Naive thymus-derived CD4-positive, alpha-beta T cell (primary cell): ENCODE measurements around the gene ARX. TPM values are rescaled to one million over a fixed set of nuclear protein-coding genes. Genes with fewer than 3 reads are reported as not detected.

Experiments
- ATAC-seq: fragments of 150-1000 bp; cut with Tn5 transposase; 2 replicates; pipeline ENCODE4 v1.10.0; 2021; ENCODE audit warnings: mild to moderate bottlenecking, moderate library complexity
- CTCF ChIA-PET: fragments of 350-600 bp; sonication (Branson Sonifier 250); formaldehyde crosslinking; loops from one replicate; lab custom pipeline; 2021; ENCODE audit warnings: antibody characterized with exemption; lab: Charles Lee
- POLR2A ChIA-PET: fragments of 350-600 bp; sonication (Branson Sonifier 250); formaldehyde crosslinking; loops from one replicate; lab custom pipeline; 2021; ENCODE audit warnings: antibody characterized with exemption, inconsistent platforms; lab: Charles Lee
- DNase-seq, 9 donors: peaks; one replicate each; pipeline versions ENCODE4 v3.0.0 to v3.0.0-alpha.2; 2020 to 2022; ENCODE audit warnings: mixed read lengths in 1 of 9
- H3K27ac ChIP-seq: one replicate; pipeline ENCODE4 v1.7.0; 2013; ENCODE audit warnings: mild to moderate bottlenecking, low read depth, low read length, moderate library complexity
- H3K27me3 ChIP-seq, 2 donors: one replicate each; pipeline ENCODE4 v1.7.0; 2013; ENCODE audit warnings: low read length in 2 of 2, mild to moderate bottlenecking in 2 of 2, moderate library complexity in 2 of 2; ENCODE audit not compliant: control insufficient read depth in 2 of 2, insufficient read depth in 2 of 2
- H3K36me3 ChIP-seq, 3 experiments: 1 replicate in 2 of 3; 2 replicates in 1 of 3; pipeline ENCODE4 v1.7.0; 2013; ENCODE audit warnings: low read length in 3 of 3, mild to moderate bottlenecking in 3 of 3, moderate library complexity in 1 of 3; ENCODE audit not compliant: insufficient read depth in 3 of 3, control insufficient read depth in 2 of 3
- H3K4me1 ChIP-seq, 2 donors: one replicate each; pipeline ENCODE4 v1.7.0; 2013; ENCODE audit warnings: low read length in 2 of 2, mild to moderate bottlenecking in 2 of 2, moderate library complexity in 1 of 2; ENCODE audit not compliant: control insufficient read depth in 2 of 2, insufficient read depth in 2 of 2
- H3K4me3 ChIP-seq: 2 replicates; pipeline ENCODE4 v1.7.0; 2013; ENCODE audit warnings: mild to moderate bottlenecking, low read length
- H3K9me3 ChIP-seq, 3 experiments: 1 replicate in 2 of 3; 2 replicates in 1 of 3; pipeline ENCODE4 v1.7.0; 2013; ENCODE audit warnings: low read length in 3 of 3; ENCODE audit not compliant: control insufficient read depth in 2 of 3
- H3K27ac Mint-ChIP-seq, 9 donors: one replicate each; pipeline ENCODE4 v1.8.0; 2020 to 2022; ENCODE audit warnings: mixed read lengths in 9 of 9, mild to moderate bottlenecking in 8 of 9, moderate library complexity in 5 of 9, inconsistent platforms in 2 of 9
- H3K27me3 Mint-ChIP-seq, 5 donors: one replicate each; pipeline ENCODE4 v1.8.0; 2021 to 2022; ENCODE audit warnings: mixed read lengths in 5 of 5, mild to moderate bottlenecking in 1 of 5
- H3K36me3 Mint-ChIP-seq, 5 donors: one replicate each; pipeline ENCODE4 v1.8.0; 2020 to 2022; ENCODE audit warnings: mixed read lengths in 5 of 5, mild to moderate bottlenecking in 3 of 5, inconsistent platforms in 1 of 5
- H3K4me1 Mint-ChIP-seq, 7 donors: one replicate each; pipeline ENCODE4 v1.8.0; 2020 to 2022; ENCODE audit warnings: mixed read lengths in 7 of 7, mild to moderate bottlenecking in 3 of 7, inconsistent platforms in 1 of 7
- H3K4me3 Mint-ChIP-seq, 10 donors: one replicate each; pipeline ENCODE4 v1.8.0; 2020 to 2022; ENCODE audit warnings: mild to moderate bottlenecking in 10 of 10, mixed read lengths in 10 of 10, moderate library complexity in 6 of 10, inconsistent platforms in 2 of 10
- H3K9me3 Mint-ChIP-seq, 11 donors: one replicate each; pipeline ENCODE4 v1.8.0; 2020 to 2022; ENCODE audit warnings: mixed read lengths in 11 of 11, mild to moderate bottlenecking in 4 of 11, inconsistent platforms in 1 of 11, moderate library complexity in 1 of 11
- intact Hi-C, 2 donors: fragments of 100-400 bp; cut with micrococcal nuclease; formaldehyde crosslinking; loops; one replicate each; pipeline ENCODE4 v1.15.1; 2023
- polyA plus RNA-seq, 2 donors: library from polyadenylated mRNA; unstranded; fragments of 300-500 nt; fragmentation: Illumina TruSeq; gene quantifications; one replicate each; pipeline ENCODE4 v1.2.3, GENCODE V29; 2021
- total RNA-seq, 6 experiments: library from RNA in 5 of 6; stranded (reverse) in 5 of 6; gene quantifications; 1 replicate in 5 of 6; 2 replicates in 1 of 6; pipeline ENCODE4 v1.2.3 and lab custom pipeline; 2021 to 2026

The ARX gene
- total and polyA plus RNA-seq, 7 experiments from 2014 or later: not detected

DNA sequence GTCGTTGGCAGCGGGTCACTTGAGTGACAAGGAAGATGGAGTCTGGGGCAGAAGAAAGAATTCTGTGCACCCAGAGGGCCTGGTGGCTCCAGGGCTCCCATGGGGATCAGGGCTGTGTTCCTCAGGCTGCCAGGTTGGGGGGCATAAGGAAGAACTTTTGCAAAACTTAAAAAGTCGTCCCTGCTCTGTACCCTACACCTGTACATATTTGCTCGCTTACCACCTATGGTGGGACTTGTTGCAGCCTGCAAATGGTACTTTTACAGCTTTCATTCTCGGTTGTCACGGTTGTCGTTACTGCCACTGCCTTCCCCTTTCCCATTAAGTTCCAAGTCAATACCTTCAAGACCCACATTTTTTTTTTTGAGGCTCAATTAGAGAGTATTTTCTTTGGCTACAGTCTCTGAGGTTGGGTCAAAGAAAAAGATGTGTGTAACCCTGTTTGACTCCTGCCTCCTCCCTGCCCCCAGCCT, 9.1 kb downstream of the ARX start:
- Mint-ChIP-seq H3K9me3 (peaks cover 0 to 5% (median 0%) of the 10 kb centered on the region in 11 donors), H3K4me3 (peak overlapping the region in 5 of 10 donors; percentile 3 to 58 (median 29)), H3K4me1 (peaks cover 6 to 18% (median 13%) of the 10 kb centered on the region in 7 donors), H3K27ac (peak overlapping the region in 1 of 9 donors; percentile 52), H3K36me3 (peaks cover 0 to 2% (median 0%) of the 10 kb centered on the region in 5 donors), H3K27me3 (peaks cover 20 to 73% (median 45%) of the 10 kb centered on the region in 5 donors)
- ATAC-seq (no peak), DNase-seq (no peak)
- intact Hi-C loops: loop anchor here in 1 of 2 donors (2.0 to 5.0 kb wide), 2 partner anchors 14 to 169 kb away; no protein-coding TSS in a partner anchor
- Histone ChIP-seq H3K27ac (no peak overlapping the region), H3K36me3 (no peaks in the 10 kb centered on the region), H3K4me1 (no peaks in the 10 kb centered on the region), H3K9me3 (no peaks in the 10 kb centered on the region), H3K27me3 (peaks cover 0 to 4% of the 10 kb centered on the region in 2 donors), H3K4me3 (no peak overlapping the region)
- CTCF ChIA-PET: no interaction called here
- POLR2A ChIA-PET: no interaction called here

DNA sequence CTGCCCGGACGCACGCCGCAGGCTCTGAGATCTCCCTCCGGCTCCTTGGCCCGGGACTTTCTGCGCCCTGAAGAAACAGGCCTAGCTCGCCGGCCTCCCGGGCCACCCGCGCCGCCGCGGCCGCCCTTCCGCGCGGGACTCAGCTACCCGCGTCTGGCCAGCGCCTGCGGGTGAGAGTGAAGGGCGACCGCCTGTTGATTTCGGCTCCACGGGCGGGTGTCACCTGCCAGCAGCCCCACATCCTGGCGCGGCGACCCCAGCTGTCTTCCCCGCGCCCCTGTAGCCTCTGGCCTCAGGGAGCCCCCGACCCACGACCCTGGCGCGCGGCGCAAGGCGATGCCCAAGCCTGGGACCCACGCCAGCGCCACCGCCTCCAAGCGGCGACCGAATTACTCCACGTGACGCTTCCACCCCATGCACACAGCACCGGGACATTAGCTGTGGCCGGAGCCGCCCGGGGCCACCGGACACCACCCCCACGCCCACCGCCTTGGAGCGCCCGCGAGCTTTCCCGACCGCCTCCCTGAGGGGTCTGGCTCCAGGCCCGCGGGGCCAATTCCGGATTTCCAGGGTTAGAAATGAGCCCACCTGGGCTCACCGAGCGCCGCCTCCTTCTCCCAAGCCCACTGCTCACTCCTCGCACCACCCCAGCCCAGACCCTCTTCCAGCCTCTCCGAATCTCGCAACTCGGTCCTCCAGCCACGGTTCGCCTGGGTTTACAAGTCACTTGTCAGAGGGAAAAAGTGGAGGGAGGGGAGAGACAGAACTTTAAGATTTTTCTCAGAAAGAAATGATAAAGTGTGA, 10.2 kb downstream of the ARX start:
- no peak overlapping the region for H3K27ac ChIP-seq
- Mint-ChIP-seq H3K27me3 (peaks cover 20 to 67% (median 45%) of the 10 kb centered on the region in 5 donors), H3K4me3 (peak overlapping the region in 1 of 10 donors; percentile 29), H3K9me3 (peaks cover 0 to 5% (median 0%) of the 10 kb centered on the region in 11 donors), H3K27ac (peak overlapping the region in 1 of 9 donors; percentile 69), H3K36me3 (peaks cover 0 to 2% (median 0%) of the 10 kb centered on the region in 5 donors), H3K4me1 (peaks cover 6 to 19% (median 13%) of the 10 kb centered on the region in 7 donors)
- ChIA-PET CTCF (no interaction called here), POLR2A (no interaction called here)
- no peaks in the 10 kb centered on the region for H3K36me3 ChIP-seq
- no peaks in the 10 kb centered on the region for H3K27me3 ChIP-seq
- DNase-seq (no peak), ATAC-seq (no peak)
- intact Hi-C loops: loop anchor here in 1 of 2 donors (2.0 to 5.0 kb wide), 2 partner anchors 15 to 168 kb away; no protein-coding TSS in a partner anchor
- H3K4me3 ChIP-seq: no peak overlapping the region
- H3K4me1 ChIP-seq: no peaks in the 10 kb centered on the region
- H3K9me3 ChIP-seq: no peaks in the 10 kb centered on the region

DNA sequence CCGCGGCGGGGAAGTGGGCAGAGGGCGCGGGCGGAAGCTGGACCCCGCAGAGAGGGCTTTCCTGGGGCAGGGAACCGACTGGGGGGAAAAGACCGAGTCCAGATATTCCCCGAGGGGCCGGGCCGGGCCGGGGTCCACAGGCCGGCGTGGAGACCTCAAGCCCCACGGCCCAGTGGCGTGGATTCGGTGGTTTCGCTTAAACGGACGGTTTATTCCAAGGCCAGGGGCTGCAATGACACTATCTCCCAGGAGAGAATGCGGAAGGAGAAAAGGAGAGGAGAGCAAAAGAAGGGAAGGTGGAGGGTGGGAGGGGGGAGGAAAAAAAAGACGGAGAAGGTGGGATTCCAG, 10.8 kb downstream of the ARX start:
- Histone ChIP-seq H3K4me1 (no peaks in the 10 kb centered on the region), H3K4me3 (no peak overlapping the region), H3K27me3 (no peaks in the 10 kb centered on the region), H3K36me3 (no peaks in the 10 kb centered on the region), H3K9me3 (no peaks in the 10 kb centered on the region), H3K27ac (no peak overlapping the region)
- intact Hi-C loops: loop anchor here in 1 of 2 donors (5.0 kb wide), 1 partner anchor 168 kb away; no protein-coding TSS in a partner anchor
- Mint-ChIP-seq H3K27me3 (peaks cover 20 to 61% (median 40%) of the 10 kb centered on the region in 5 donors), H3K9me3 (peaks cover 0 to 5% (median 0%) of the 10 kb centered on the region in 11 donors), H3K27ac (no peak overlapping the region), H3K4me3 (no peak overlapping the region), H3K4me1 (peaks cover 6 to 19% (median 13%) of the 10 kb centered on the region in 7 donors), H3K36me3 (peaks cover 0 to 2% (median 0%) of the 10 kb centered on the region in 5 donors)
- ChIA-PET POLR2A (no interaction called here), CTCF (no interaction called here)
- DNase-seq (no peak), ATAC-seq (no peak)

DNA sequence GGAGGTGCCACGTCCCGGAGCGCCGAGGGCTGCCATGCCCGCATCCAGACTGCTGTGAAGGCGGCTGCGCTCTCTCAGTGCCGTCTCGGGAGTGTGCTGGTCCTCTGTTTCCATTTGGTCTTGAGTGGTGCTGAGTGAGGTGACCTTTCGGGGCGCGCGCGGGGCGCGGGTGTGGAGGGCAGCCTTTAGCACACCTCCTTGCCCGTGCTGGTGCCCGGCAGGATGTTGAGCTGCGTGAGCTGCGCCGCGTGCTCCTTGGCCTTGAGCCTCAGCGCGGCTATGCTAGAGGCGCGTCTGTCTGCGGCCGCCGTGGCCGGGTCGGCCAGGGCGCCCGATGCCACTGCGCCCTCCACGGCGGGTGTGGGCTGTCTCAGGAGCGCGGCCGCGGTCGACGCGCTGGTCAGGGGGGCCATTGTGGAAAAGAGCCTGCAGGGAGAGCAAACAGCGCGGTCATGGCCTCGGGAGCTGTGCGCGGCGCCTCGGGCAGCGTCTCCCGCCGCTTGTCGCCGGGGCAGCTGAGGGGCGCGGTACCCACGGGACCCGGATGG, 11.2 kb downstream of the ARX start:
- intact Hi-C loops: loop anchor here in 1 of 2 donors (5.0 kb wide), 1 partner anchor 167 kb away; no protein-coding TSS in a partner anchor
- Histone ChIP-seq H3K27me3 (no peaks in the 10 kb centered on the region), H3K27ac (no peak overlapping the region), H3K9me3 (no peaks in the 10 kb centered on the region), H3K4me3 (no peak overlapping the region), H3K36me3 (no peaks in the 10 kb centered on the region), H3K4me1 (no peaks in the 10 kb centered on the region)
- peak overlapping the region in 3 of 10 donors; percentile 23 to 57 (median 35) for H3K4me3 Mint-ChIP-seq
- peaks cover 20 to 56% (median 38%) of the 10 kb centered on the region in 5 donors for H3K27me3 Mint-ChIP-seq
- ChIA-PET POLR2A (no interaction called here), CTCF (no interaction called here)
- H3K27ac Mint-ChIP-seq: no peak overlapping the region
- H3K9me3 Mint-ChIP-seq: peaks cover 0 to 5% (median 0%) of the 10 kb centered on the region in 11 donors
- ATAC-seq (no peak), DNase-seq (no peak)
- H3K4me1 Mint-ChIP-seq: peaks cover 6 to 19% (median 13%) of the 10 kb centered on the region in 7 donors
- peaks cover 0 to 2% (median 0%) of the 10 kb centered on the region in 5 donors for H3K36me3 Mint-ChIP-seq

DNA sequence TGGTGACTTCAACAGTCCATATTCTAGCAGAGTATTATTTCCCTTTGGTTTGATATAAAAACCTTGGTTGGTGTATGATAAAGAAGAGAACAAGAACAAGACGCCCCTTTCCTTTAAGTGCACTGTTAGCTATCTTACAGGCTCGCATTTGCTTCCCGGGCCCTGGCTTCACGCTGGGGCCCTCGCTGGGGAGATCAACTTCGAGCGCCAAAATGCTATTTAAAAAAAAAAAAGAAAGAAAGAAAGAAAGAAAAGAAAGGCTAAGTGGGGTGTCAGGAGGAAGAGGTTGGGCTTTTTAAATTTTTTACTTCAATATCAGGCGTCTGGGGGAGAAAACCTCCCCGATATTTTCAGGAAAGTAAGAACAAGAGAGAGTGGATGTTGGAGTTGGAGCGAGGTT, 11.7 kb downstream of the ARX start:
- no peak for ATAC-seq
- H3K4me3 ChIP-seq: no peak overlapping the region
- H3K36me3 Mint-ChIP-seq: peaks cover 0 to 2% (median 0%) of the 10 kb centered on the region in 5 donors
- no peaks in the 10 kb centered on the region for H3K27me3 ChIP-seq
- peaks cover 6 to 19% (median 13%) of the 10 kb centered on the region in 7 donors for H3K4me1 Mint-ChIP-seq
- no peak overlapping the region for H3K27ac ChIP-seq
- H3K4me1 ChIP-seq: no peaks in the 10 kb centered on the region
- CTCF ChIA-PET: no interaction called here
- peaks cover 0 to 5% (median 0%) of the 10 kb centered on the region in 11 donors for H3K9me3 Mint-ChIP-seq
- peak overlapping the region in 4 of 10 donors; percentile 21 to 57 (median 44) for H3K4me3 Mint-ChIP-seq
- peaks cover 20 to 51% (median 38%) of the 10 kb centered on the region in 5 donors for H3K27me3 Mint-ChIP-seq
- H3K9me3 ChIP-seq: no peaks in the 10 kb centered on the region
- no peak for DNase-seq
- intact Hi-C loops: no loop called here
- no peaks in the 10 kb centered on the region for H3K36me3 ChIP-seq
- H3K27ac Mint-ChIP-seq: peak overlapping the region in 1 of 9 donors; percentile 60
- POLR2A ChIA-PET: no interaction called here

DNA sequence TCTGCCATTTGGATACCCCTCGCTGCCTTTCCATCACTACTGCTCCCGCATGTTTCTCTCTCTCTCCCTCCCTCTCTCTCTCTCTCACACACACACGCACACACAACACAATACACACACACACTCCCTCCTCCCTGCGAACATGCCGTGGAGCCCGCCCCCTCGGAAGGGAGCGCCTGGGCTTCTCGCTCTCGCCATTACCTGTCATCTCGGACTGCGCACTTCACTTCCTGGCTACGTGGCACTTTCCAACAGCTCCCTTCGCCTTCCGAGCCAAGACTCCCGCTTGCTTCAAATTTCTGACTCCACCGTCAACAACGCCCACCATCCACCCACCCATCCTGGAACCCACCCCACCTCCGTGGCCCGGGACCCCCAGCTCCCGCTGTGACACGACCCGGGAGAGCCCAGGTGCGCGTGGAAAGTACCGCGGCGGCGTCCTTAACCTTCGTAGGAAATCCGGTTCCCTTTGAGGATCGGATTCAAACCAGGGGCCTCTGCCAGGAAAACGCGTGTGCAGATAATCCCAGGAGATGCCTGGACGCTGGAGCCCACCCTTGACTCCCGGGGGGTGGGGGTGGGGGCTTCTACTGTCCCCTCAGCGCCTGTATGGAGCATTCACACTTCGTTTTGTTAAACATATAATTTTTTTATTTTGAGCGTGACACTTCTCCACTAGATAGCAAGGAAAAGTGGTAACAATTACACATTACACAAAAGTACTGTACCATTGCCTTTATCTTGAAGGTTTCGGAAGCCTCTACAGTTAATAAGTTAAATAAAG, 12.5 kb downstream of the ARX start:
- CTCF ChIA-PET: no interaction called here
- POLR2A ChIA-PET: no interaction called here
- Histone ChIP-seq H3K27ac (no peak overlapping the region), H3K27me3 (no peaks in the 10 kb centered on the region), H3K9me3 (no peaks in the 10 kb centered on the region), H3K4me3 (no peak overlapping the region), H3K36me3 (no peaks in the 10 kb centered on the region), H3K4me1 (no peaks in the 10 kb centered on the region)
- peak overlapping the region in 6 of 10 donors; percentile 39 to 91 (median 56) for H3K4me3 Mint-ChIP-seq
- peaks cover 20 to 47% (median 38%) of the 10 kb centered on the region in 5 donors for H3K27me3 Mint-ChIP-seq
- DNase-seq (no peak), ATAC-seq (no peak)
- H3K27ac Mint-ChIP-seq: peak overlapping the region in 1 of 9 donors; percentile 58
- peaks cover 0 to 5% (median 0%) of the 10 kb centered on the region in 11 donors for H3K9me3 Mint-ChIP-seq
- H3K4me1 Mint-ChIP-seq: peaks cover 6 to 19% (median 13%) of the 10 kb centered on the region in 7 donors
- intact Hi-C loops: no loop called here
- H3K36me3 Mint-ChIP-seq: peaks cover 0 to 2% (median 0%) of the 10 kb centered on the region in 5 donors
